SK-N-DZ (cell line): ENCODE measurements around the gene SYP.

Experiments used
- DNase-seq: peaks from one replicate; pipeline ENCODE4 v3.0.0-alpha.2; 2015; ENCODE audit warnings: low spot score
- small RNA-seq, 2 experiments: library from RNA; depleted of rRNA; stranded (forward); fragments of <200 nt; gene quantifications; one replicate each; pipeline ENCODE3, GENCODE V24; 2014

The SYP gene

DNA sequence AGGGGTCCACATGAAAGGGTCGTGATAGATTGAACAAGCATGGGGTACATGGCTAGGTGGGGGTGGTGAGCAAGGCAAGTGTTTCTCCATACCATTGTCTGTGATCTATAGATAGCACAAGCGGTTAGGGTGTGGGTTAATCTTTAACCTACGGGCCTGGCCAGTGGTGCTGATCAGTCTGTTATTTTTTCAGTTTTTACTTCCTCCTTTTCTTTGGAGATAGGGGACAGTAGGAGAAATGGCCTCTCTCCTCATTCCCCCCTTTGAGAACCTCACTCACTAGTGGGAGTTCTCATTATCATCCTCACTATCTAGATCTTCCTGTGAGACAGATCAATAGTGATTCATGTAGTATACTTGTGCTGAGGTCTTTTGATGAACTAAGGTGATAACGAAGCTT lies 60.3 kb downstream of the SYP start:
- DNase-seq, result no peak

Small RNAs within 50 kb of the gene (small RNA-seq; reads per million reads assigned to genes)
- 0 to 0.44 reads per million in 2 experiments for gene RN7SL262P
